Thyroid gland (tissue), 4 donors: Measurements from ENCODE around the gene PSENEN. TPM values are rescaled to one million over a fixed set of nuclear protein-coding genes. Genes with fewer than 3 reads are reported as not detected.

Source experiments
- DNase-seq, 2 donors: peaks; one replicate each; pipeline ENCODE4 v3.0.0-alpha.2; 2019
- H3K27ac ChIP-seq, 3 donors: fragments of 200-600 bp; sonication (generic); 1 replicate in 2 of 3; 2 replicates in 1 of 3; pipeline ENCODE4 v1.5.1; 2016 to 2019; ENCODE audit warnings: mild to moderate bottlenecking in 1 of 3, moderate library complexity in 1 of 3
- H3K27me3 ChIP-seq: fragments of 200-600 bp; sonication (generic); one replicate; pipeline ENCODE4 v1.5.1; 2019
- H3K36me3 ChIP-seq, 2 donors: fragments of 200-600 bp; sonication (generic); one replicate each; pipeline ENCODE4 v1.5.1; 2016 to 2019
- H3K4me1 ChIP-seq, 2 donors: fragments of 200-600 bp; sonication (generic); one replicate each; pipeline ENCODE4 v1.5.1; 2017 to 2019
- H3K4me3 ChIP-seq, 3 donors: fragments of 200-600 bp; sonication (generic); replicated peaks in 1 of 3; 1 replicate in 2 of 3; 2 replicates in 1 of 3; pipeline ENCODE4 v1.5.1; 2016; ENCODE audit warnings: mild to moderate bottlenecking in 1 of 3
- H3K9me3 ChIP-seq: fragments of 200-600 bp; sonication (generic); one replicate; pipeline ENCODE4 v1.5.1; 2017
- CTCF ChIP-seq, 6 experiments: fragments of 200-600 bp in 3 of 6; fragments of 450-650 bp in 3 of 6; sonication (generic) in 3 of 6; IDR thresholded peaks; one replicate each; pipeline ENCODE4 v1.5.1; 2016 to 2019; ENCODE audit warnings: antibody characterized with exemption in 6 of 6, mild to moderate bottlenecking in 2 of 6, inconsistent platforms in 1 of 6, moderate library complexity in 1 of 6
- POLR2A ChIP-seq, 2 donors: fragments of 450-650 bp; IDR thresholded peaks; one replicate each; pipeline ENCODE4 v1.6.1; 2017; ENCODE audit warnings: antibody characterized with exemption in 2 of 2, mild to moderate bottlenecking in 2 of 2, moderate library complexity in 1 of 2
- WGBS, 2 donors: methylation state at CpG; one replicate each; pipeline ENCODE4 v1.1.5; 2017; 5-methylcytosine and 5-hydroxymethylcytosine counted together
- intact Hi-C: fragments of 100-400 bp; cut with DNase I; formaldehyde crosslinking; loops from one replicate; pipeline ENCODE4 v1.15.1; 2023
- total RNA-seq, 4 donors: library from RNA; depleted of rRNA; stranded (reverse); fragments of >200 nt; gene quantifications; one replicate each; pipeline ENCODE4 v1.2.3, GENCODE V29; 2016

Gene PSENEN
- total RNA-seq, 4 donors from 2014 or later: 34.0 to 73.8 (median 40.5) TPM

- Histone ChIP-seq H3K27ac (no peak overlapping the region), H3K36me3 (peaks cover 18 to 21% of the 10 kb centered on the region in 2 donors), H3K9me3 (no peaks in the 10 kb centered on the region), H3K27me3 (no peaks in the 10 kb centered on the region), H3K4me3 (no peak overlapping the region), H3K4me1 (peaks cover 10 to 21% of the 10 kb centered on the region in 2 donors)
- WGBS, 2 donors: 86 to 94% methylated on average over 12 to 14 of the region's 14 CpGs
- intact Hi-C loops: loop anchor here (10.0 kb wide), 1 partner anchor 183 kb away; the partner anchor contains the start of gene LRFN3
- TF ChIP-seq POLR2A (IDR thresholded peaks at IDR 0.05) (no peak), CTCF (IDR thresholded peaks at IDR 0.05) (no peak)
- no peak for DNase-seq
Observed at GRCh38 chr19:35751839-35752745, 6.6 kb downstream of the PSENEN start.

GRCh38 chr19:35752746-35753350, 7.4 kb downstream of the PSENEN start:
- Histone ChIP-seq H3K4me1 (peaks cover 14 to 23% of the 10 kb centered on the region in 2 donors), H3K36me3 (peaks cover 18 to 21% of the 10 kb centered on the region in 2 donors), H3K27ac (no peak overlapping the region), H3K9me3 (no peaks in the 10 kb centered on the region), H3K4me3 (no peak overlapping the region), H3K27me3 (no peaks in the 10 kb centered on the region)
- 93 to 97% methylated on average over 12 to 20 of the region's 20 CpGs for WGBS, 2 donors
- TF ChIP-seq POLR2A (IDR thresholded peaks at IDR 0.05) (no peak), CTCF (IDR thresholded peaks at IDR 0.05) (no peak)
- no peak for DNase-seq
- intact Hi-C loops: loop anchor here (10.0 kb wide), 1 partner anchor 182 kb away; the partner anchor contains the start of gene LRFN3

GRCh38 chr19:35753634-35754369, 8.4 kb downstream of the PSENEN start:
- Histone ChIP-seq H3K4me1 (peaks cover 15 to 26% of the 10 kb centered on the region in 2 donors), H3K27me3 (no peaks in the 10 kb centered on the region), H3K4me3 (no peak overlapping the region), H3K9me3 (no peaks in the 10 kb centered on the region), H3K27ac (no peak overlapping the region), H3K36me3 (peaks cover 18 to 21% of the 10 kb centered on the region in 2 donors)
- no peak for TF ChIP-seq POLR2A (IDR thresholded peaks at IDR 0.05)
- no peak for TF ChIP-seq CTCF (IDR thresholded peaks at IDR 0.05)
- WGBS, 2 donors: 91 to 94% methylated on average over 15 to 17 of the region's 20 CpGs
- no peak for DNase-seq
- intact Hi-C loops: loop anchor here (10.0 kb wide), 1 partner anchor 181 kb away; the partner anchor contains the start of gene LRFN3

- H3K9me3 ChIP-seq: no peaks in the 10 kb centered on the region
- H3K4me1 ChIP-seq: peaks cover 13 to 25% of the 10 kb centered on the region in 2 donors
- no peaks in the 10 kb centered on the region for H3K27me3 ChIP-seq
- TF ChIP-seq CTCF (IDR thresholded peaks at IDR 0.05): no peak
- TF ChIP-seq POLR2A (IDR thresholded peaks at IDR 0.05): no peak
- WGBS, 2 donors: 82 to 89% methylated on average over 13 of the region's 13 CpGs
- H3K27ac ChIP-seq: peak overlapping the region; percentile 30 to 58 (median 52)
- peaks cover 18 to 21% of the 10 kb centered on the region in 2 donors for H3K36me3 ChIP-seq
- no peak overlapping the region for H3K4me3 ChIP-seq
- DNase-seq: no peak
- intact Hi-C loops: loop anchor here (10.0 kb wide), 1 partner anchor 180 kb away; the partner anchor contains the start of gene LRFN3
Observed at GRCh38 chr19:35754370-35755130, 9.1 kb downstream of the PSENEN start.
